ENCODE measurements around the gene PYGL. TPM values are rescaled to one million over a fixed set of nuclear protein-coding genes. Genes with fewer than 3 reads are reported as not detected.

Gene PYGL
- total and polyA plus RNA-seq, 2 donors from 2014 or later, result 12.3 to 40.3 TPM

DNA sequence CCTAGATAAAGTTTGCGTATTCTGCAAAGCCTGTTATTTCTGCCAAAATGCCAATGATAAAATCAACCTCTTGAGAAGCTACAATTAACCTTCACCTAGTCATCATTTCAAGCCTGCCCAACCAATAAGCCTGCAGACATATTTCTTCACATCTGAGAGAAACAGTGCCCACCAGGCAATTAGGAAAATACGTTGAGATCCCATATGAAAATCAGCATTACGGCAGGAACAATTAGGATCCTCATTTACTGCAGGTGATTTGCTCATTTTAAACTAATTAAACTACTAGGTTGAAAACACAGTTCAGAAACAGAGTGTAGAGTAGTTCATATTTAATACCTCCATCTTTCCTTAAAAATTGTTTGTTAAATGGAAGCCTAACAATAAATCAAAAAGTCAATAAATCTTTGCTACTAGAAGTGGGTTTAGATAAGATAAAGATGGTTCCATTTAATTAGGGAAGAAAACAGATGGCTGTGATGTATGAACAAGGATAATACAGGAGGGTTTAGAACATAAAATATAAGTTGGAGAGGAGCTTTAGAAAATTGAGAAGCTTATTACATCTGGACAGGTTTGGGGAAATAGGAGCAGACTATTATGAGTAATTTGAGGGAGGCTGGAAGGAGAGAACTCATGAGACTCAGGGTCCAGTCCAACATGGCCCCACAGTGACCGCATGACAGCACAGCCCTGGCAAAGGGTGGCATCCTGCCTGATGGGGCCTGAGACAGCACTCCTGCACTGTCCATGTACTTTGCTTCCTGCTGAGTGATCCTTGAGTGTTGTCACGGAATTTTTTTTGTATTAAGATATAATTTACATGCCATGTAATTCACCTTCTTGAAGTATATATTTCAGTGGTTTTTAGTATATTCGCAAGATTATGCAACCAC is 26.9 kb upstream of the PYGL start:
- no peak for FAIRE-seq
- Histone ChIP-seq H3K27me3 (ENCODE audit: control insufficient read depth, insufficient read depth, low read length) (no peaks in the 10 kb centered on the region), H3K4me1 (ENCODE audit: control insufficient read depth in 2 of 3, insufficient read depth in 2 of 3, low read depth in 1 of 3, low read length in 3 of 3) (no peaks in the 10 kb centered on the region), H3K9ac (ENCODE audit: low read length in 3 of 3) (no peak overlapping the region), H3K36me3 (ENCODE audit: control insufficient read depth in 2 of 3, insufficient read depth in 3 of 3, low read length in 3 of 3) (no peaks in the 10 kb centered on the region), H3K27ac (ENCODE audit: low read depth in 2 of 2, low read length in 2 of 2) (no peak overlapping the region), H3K9me3 (ENCODE audit: control insufficient read depth in 2 of 3, insufficient read depth in 1 of 3, low read length in 3 of 3) (no peaks in the 10 kb centered on the region), H3K4me3 (ENCODE audit: low read length in 3 of 3) (no peak overlapping the region)
- TF ChIP-seq, protein P1, sequence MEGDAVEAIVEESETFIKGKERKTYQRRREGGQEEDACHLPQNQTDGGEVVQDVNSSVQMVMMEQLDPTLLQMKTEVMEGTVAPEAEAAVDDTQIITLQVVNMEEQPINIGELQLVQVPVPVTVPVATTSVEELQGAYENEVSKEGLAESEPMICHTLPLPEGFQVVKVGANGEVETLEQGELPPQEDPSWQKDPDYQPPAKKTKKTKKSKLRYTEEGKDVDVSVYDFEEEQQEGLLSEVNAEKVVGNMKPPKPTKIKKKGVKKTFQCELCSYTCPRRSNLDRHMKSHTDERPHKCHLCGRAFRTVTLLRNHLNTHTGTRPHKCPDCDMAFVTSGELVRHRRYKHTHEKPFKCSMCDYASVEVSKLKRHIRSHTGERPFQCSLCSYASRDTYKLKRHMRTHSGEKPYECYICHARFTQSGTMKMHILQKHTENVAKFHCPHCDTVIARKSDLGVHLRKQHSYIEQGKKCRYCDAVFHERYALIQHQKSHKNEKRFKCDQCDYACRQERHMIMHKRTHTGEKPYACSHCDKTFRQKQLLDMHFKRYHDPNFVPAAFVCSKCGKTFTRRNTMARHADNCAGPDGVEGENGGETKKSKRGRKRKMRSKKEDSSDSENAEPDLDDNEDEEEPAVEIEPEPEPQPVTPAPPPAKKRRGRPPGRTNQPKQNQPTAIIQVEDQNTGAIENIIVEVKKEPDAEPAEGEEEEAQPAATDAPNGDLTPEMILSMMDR (IDR thresholded peaks at IDR 0.05; ENCODE audit: borderline replicate concordance, extremely low read depth, insufficient read depth), result no peak
- intact Hi-C loops (cut with DNase I), result no loop called here
- DNase-seq, result no peak

DNA sequence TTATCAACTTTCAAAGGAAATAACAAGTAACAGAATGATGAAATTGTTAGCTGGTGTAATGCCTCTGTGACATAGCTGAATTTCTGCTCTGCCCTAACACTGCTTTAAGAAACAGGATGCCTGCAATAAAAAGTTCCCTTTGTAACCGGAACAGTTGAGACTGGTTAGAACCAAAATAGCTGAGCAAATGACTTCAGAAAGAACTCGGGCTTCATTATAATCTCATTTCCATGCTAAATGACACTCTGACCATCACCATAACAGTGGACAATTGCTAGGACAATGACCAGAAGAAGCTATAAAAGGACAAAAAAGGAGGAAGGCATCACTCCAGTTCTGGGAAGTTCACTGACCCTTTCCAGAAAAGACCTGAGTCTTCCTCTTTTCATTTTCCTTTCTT is 23.5 kb upstream of the PYGL start:
- no peaks in the 10 kb centered on the region for H3K36me3 ChIP-seq (ENCODE audit: control insufficient read depth in 2 of 3, insufficient read depth in 3 of 3, low read length in 3 of 3)
- H3K27ac ChIP-seq (ENCODE audit: low read depth in 2 of 2, low read length in 2 of 2), result no peak overlapping the region
- H3K4me1 ChIP-seq (ENCODE audit: control insufficient read depth in 2 of 3, insufficient read depth in 2 of 3, low read depth in 1 of 3, low read length in 3 of 3), result peaks cover 0 to 1% (median 0%) of the 10 kb centered on the region in 3 donors
- no peaks in the 10 kb centered on the region for H3K9me3 ChIP-seq (ENCODE audit: control insufficient read depth in 2 of 3, insufficient read depth in 1 of 3, low read length in 3 of 3)
- DNase-seq (peak in 1 of 5 donors; percentile 34), FAIRE-seq (no peak)
- no peak overlapping the region for H3K9ac ChIP-seq (ENCODE audit: low read length in 3 of 3)
- no peaks in the 10 kb centered on the region for H3K27me3 ChIP-seq (ENCODE audit: control insufficient read depth, insufficient read depth, low read length)
- intact Hi-C loops (cut with DNase I), result no loop called here
- TF ChIP-seq, protein P1 (IDR thresholded peaks at IDR 0.05; ENCODE audit: borderline replicate concordance, extremely low read depth, insufficient read depth), result no peak
- H3K4me3 ChIP-seq (ENCODE audit: low read length in 3 of 3), result no peak overlapping the region

DNA sequence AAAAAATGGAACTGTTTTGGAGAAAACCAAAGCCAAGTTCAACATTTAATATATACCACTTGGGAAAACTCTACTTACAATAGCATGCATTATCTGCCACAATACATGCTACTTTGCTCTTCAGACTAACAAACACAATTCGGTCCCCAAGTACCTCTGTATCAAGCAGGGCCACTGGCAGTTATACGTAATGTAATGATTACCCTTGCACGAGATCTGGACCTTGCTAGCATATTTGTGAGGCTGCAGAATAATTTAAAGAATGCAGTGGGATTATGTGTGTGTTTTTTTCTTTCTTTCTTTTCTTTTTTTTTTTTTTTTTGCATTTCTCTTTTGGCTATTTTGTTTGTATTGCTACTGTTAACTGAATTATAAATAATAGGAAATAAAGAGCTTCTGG is 22.8 kb upstream of the PYGL start:
- Histone ChIP-seq H3K9me3 (ENCODE audit: control insufficient read depth in 2 of 3, insufficient read depth in 1 of 3, low read length in 3 of 3) (no peaks in the 10 kb centered on the region), H3K27ac (ENCODE audit: low read depth in 2 of 2, low read length in 2 of 2) (no peak overlapping the region), H3K27me3 (ENCODE audit: control insufficient read depth, insufficient read depth, low read length) (no peaks in the 10 kb centered on the region), H3K4me3 (ENCODE audit: low read length in 3 of 3) (no peak overlapping the region), H3K9ac (ENCODE audit: low read length in 3 of 3) (no peak overlapping the region), H3K4me1 (ENCODE audit: control insufficient read depth in 2 of 3, insufficient read depth in 2 of 3, low read depth in 1 of 3, low read length in 3 of 3) (peaks cover 0 to 2% (median 0%) of the 10 kb centered on the region in 3 donors), H3K36me3 (ENCODE audit: control insufficient read depth in 2 of 3, insufficient read depth in 3 of 3, low read length in 3 of 3) (no peaks in the 10 kb centered on the region)
- intact Hi-C loops (cut with DNase I), result no loop called here
- TF ChIP-seq, protein P1 (IDR thresholded peaks at IDR 0.05; ENCODE audit: borderline replicate concordance, extremely low read depth, insufficient read depth), result no peak
- FAIRE-seq, result no peak
- DNase-seq, result no peak

Data from kidney (tissue), 14 donors.